ENCODE measurements around the gene TTC32.
"Not testable (repeated sequence)": the region's sequence is repeated elsewhere in the genome, so short reads cannot be mapped to it uniquely, and the experiment has no call there.

Gene TTC32

DNA sequence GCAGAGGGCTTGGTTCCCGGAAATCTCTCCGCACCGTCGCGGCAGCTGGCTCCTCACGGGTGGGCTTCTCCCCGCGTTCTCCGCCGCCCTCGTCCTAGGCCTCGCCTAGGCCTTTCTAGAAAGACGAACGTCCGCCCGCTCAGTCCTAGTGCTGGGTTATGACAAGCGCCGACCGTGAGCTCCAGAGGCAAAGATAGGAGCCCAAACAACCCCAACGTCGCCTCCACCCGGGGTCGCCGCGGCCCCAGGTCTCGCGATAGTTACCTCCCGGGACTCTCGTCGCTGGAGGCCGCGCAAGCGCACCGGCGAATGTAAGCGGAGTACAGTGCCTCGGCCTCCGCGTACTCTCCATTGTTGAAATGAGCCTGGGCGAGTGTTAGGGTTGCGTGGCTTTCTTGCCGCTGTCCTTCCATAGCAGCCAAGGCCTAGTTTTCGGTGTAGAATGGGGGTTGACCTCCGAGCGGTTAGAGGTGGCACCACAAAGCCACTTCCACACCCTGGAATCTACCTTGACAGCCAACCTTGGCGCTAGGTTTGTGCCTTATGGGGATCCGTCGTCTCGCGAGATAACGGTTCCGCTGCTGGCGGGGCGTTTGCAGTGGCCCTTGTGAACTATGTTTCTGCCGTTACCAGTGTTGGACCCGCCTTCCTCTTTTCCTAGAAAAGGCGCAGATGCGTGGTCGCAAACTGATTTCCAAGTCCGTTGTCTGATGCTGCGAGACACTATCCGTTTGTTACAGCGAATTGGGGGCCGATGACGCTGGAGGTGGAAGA is at the start of gene TTC32:
TTC32 (minus strand) TSS at position 542 of the 774 bp plus-strand sequence; CDS start at position 413, 129 bp downstream.
- DNase-seq: peak; percentile 98 to 100 (median 99)

DNA sequence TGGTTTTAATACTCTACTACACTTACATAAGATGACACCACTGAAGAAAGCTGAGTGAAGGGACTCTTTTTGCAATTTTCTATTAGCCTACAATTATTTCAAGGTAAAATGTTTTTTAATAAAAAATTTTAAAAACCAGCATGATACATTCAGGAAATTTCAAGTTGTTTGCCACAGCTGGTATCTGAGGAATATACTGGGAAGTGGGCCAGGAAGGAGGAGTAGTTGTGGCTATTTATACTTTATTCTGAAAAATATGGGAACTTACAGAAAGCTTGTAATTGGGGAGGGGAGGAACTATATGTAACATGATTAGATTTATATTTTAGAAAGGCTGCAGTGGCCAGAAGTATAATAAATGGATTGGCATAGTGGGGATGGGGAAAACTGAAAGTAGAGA is 47.3 kb upstream of the TTC32 start:
- no peak for DNase-seq

DNA sequence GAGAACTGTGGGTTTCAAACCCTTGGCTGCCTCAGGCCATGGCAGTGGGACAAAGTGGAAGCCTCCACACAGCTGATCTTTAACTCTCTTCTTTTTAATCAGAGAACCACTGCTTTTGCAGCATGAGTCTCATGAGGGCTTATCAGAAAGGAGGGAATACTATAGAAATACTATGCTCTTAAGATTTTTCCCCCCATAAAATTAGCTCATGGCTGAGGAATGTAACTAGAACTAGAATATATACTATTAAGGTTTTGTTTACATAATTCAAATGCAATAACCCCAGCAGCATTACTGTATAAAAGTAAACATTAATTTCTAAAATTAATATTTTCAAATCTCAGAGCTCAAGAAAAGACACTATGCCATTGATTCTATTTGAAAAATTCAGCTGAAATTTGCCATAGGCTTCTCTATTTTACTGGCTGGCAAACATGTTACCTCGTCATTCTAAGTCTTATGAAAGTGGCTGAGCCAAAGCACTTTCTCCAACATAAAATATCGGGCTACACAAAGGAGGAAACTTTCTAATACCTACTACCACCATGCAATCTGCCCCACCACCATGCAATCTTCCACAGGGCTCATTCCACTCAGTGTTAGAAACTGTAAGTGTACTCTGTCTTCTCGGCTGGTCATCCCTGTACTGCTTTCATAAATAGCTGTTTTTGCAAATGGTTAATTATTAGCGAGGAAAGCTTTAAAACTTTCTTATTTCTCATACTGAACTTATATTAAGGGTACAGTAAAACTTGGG is 45.6 kb upstream of the TTC32 start:
- DNase-seq: no peak

DNA sequence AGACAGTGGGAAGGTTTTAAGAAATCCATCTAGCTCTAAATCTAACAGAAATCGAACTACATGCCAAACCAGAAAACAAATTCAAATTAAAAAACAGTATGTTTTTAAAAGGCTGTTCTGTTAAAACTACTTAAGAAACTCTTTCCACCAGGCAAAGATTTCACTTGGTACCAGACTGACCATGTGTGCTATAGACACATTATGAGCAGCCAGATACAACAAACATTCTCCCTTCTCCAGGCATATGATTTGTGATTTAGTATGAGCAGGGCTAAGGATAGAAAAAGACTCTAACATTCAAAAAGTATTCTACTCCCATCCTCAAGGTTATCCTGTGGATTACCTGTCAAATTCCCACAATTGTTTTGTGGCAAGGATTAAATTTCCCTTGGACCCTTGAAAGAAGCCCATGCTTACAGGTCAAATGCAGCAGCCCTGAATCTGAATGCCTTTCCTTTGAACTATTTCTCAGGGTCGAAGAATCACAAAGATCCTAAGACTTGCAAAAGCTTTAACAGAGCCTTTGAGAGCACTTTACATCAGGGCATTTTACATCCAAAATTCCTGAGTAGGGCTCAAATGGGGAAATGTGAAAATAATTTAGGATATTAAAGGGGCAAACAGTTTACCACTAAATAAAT is 42.5 kb upstream of the TTC32 start:
- no peak for DNase-seq

DNA sequence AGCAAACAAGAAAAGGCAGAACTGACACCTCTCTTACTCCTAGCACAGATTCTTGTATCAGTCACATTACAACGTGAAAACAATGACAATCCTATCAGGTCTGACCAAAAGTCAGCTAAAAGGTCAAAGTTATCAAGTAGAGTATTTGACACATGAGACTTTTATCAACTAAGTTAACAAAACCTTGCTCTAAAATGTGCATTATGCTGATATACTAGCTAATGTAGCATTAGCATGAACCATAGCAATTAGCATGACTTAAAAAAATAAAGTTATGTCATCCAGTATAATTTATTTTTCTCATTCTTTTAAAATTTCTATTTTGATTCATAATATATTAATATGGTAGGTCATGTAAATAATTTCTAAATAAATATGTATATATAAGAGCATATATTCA is 41.4 kb upstream of the TTC32 start:
- no peak for DNase-seq

DNA sequence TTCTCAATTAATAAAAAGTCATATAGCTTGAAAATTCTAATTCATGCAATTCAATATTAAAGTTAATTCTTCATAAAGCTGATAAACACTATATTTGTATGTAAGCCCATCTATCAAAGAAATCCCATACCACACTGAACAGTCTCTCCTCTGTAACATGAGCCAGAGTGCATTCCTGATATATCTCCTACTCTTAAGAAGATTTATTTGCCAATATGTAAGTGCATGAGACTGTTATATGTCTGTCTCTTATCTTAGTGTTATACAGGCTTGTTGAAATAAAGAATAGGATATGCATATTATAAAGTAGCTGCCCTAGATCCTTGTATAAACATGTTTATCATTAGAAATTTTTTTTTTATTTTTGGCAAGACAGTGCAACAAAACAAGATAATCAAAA is 40.4 kb upstream of the TTC32 start:
- no peak for DNase-seq

DNA sequence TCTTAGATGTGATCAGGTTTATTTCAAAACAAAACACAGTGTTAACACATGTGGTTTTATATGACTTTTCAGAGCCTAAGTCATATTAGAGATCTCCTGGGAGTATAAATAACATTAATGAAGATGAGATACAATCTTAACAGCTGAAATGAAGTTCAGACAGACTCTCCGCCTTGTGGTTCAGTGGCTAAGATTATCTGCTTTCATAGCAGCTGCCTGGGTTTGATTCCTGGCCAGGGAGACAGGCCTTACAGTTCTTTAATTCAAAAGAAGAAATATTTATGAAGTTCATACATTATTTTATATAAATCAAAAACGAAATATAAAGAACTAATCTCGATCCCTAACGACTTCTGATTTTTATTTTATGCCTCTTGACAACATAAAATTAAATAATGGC is 35.2 kb upstream of the TTC32 start:
- DNase-seq: no peak

DNA sequence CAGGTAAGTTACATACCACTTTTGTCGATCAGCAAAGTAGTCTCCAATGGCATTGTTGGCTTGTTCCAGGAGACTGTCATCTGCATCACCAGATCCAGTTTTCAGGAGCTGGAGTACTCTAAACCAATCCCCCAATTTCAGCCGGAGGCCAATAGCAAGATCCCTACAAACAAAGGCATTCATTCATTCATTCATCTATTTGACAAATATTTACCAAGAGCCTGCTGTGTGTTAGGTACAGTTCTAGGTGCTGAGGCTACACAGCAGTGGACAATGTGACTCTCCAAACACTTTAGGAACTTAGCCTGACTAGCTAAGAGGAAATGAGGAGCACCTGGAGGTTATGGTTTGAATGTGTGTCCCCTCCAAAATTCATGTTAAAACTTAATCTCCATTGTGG is 34.4 kb upstream of the TTC32 start:
- DNase-seq: no peak

DNA sequence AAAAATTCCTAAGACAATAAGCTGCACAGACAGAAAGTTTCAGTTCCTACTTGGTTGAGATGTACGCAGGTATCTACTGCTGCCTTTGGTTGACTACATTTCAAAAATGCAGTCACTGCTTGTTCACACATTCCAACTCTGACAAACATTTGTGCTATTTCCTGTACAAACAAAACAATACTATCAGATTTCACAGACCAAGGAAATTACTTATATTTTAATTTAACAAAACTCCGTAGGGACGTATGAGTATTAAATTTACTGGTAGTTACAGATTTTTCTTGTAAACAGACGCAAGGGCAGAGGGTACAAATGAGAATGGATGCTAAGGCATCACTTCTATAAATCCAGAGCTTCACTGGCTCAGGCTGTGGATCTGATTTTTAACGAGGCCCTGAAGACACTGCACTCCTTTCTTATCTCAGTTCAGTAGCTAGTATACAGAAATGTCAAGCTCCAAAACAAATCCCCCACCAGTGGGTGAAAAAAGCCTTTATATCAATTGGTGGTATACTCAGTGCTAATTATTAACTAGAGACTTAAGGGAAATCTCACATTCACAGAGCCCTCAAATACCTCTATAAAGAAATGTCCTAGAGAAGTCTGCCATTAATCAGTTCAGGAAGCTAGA is 31.7 kb upstream of the TTC32 start:
- no peak for DNase-seq

DNA sequence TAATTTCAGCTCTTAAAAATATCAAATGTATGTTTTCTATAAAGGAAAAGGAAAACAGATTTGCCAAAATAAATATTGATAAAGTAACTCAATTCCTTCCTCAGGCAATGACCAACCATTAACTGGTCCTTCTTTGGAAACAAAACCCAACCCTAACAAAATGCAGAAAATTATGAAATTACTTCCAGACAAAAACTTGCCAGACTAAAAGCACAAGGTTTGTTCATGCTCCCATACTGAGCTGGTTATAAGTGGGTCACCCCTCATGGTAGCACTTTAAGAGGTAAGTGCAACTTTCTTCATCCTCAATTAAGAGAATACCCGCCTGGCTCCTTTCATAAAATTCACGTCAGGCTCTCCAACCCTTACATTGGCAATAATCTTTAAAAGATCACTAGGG is 31.1 kb upstream of the TTC32 start:
- DNase-seq: no peak

DNA sequence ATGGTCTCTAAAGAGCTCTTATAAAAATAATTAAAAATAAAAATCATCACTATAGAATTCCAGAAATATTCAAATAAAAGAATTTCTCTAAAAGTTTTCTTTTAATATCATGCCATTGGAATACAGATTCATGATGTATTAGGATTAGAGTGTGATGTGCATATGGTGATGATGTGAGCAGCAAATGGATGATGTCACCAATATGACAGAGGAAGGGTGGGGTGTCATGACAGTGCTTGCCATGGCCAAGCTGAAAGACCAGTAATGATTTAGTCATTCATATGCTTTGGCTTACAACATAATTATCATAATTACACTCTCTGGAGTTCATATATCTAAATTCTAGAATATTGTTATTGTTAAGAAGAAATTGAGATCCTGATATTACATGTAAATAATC is 27.4 kb upstream of the TTC32 start:
- no peak for DNase-seq

DNA sequence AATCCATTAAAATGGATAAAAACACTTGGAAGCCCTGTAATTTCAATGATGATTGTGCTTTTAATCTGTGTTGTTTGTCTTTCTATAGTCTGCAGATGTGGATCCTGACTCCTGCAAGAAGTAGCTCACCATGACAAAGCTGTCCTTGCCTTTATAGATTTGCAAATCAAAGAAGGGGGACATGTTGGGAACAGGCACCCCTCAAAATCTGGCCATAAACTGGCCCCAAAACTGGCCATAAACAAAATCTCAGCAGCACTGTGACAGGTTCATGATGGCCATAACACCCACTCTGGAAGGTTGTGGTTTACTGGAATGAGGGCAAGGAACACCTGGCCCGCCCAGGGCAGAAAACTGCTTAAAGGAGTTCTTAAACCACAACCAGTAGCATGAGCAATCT is 26.0 kb upstream of the TTC32 start:
- not testable (repeated sequence) for DNase-seq

DNA sequence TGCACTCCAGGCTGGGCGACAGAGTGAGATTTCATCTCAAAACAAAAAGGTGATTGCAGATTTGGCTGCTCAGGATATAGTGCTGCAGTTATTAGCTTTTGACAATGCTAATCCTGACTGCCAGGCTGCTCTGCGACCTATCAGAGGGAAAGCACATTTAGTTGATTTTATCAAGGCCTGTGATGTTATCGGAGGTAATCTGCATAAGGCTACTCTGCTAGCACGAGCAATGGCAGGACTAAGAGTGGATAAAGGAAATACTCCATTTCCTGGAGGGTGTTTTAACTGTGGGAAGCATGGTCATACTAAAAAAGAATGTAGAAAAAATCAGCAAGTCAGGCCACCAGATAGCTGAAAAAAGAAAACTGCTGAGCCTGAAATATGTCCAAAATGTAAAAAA is 22.7 kb upstream of the TTC32 start:
- not testable (repeated sequence) for DNase-seq

DNA sequence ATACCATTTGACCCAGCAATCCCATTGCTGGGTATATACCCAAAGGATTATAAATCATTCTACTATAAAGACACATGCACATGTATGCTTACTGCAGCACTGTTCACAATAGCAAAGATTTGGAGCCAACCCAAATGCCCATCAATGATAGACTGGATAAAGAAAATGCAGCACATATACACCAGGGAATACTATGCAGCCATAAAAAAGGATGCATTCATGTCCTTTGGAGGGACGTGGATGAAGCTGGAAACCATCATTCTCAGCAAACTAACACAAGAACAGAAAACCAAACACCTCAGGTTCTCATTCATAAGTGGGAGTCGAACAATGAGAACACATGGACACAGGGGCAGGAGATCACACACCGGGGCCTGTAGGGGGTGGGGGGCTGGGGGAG is 20.4 kb upstream of the TTC32 start:
- DNase-seq: not testable (repeated sequence)

DNA sequence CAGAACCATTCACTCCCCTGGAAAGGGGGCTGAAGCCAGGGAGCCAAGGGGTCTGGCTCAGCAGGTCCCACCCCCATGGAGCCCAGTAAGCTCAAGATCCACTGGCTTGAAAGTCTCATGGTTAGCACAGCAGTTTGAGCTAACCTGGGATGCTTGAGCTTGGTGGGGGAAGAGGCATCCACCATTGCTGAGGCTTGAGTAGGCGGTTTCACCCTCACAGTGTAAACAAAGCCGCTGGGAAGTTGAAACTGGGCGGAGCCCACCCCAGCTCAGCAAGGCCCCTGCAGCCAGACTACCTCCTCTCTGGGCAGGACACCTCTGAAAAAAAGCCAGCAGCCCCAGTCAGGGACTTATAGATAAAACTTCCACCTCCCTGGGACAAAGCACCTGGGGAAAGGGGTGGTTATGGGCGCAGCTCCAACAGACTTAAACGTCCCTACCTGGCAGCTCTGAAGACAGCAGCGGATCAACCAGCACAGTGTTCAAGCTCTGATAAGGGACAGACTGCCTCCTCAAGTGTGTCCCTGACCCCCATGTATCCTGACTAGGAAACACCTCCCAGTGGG is 14.7 kb upstream of the TTC32 start:
- DNase-seq: no peak

DNA sequence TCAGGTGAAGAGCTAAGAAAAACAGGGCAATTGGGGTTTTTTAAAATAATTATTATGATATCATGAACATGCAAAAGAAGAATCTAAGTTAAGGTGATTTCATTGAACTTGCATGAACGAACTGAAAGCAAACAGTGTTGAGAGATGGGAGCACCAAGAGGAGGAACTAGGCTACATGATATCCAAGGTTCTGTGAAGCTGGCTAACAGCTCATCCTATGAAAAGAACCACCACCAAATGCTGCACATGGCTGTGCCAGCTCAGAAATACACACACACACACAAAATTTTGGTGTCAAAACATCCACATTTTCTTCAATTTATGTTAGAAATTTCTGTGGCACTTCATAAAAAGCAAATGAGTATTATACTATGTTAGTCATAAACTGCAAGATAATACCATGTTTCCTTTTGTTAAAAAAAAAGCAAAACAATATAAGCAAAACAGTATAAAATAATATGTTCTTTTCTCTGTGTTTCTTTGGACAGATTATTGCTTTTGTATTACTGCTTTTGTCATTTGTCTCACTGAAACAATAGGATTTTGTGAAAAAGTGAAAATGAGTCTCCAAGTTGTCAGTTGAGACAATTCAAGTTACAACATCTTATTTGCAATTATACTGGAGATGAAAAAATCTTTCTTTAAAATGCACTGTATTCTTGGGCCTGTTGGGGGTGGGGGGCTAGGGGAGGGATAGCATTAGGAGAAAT is 12.6 kb upstream of the TTC32 start:
- DNase-seq: no peak

DNA sequence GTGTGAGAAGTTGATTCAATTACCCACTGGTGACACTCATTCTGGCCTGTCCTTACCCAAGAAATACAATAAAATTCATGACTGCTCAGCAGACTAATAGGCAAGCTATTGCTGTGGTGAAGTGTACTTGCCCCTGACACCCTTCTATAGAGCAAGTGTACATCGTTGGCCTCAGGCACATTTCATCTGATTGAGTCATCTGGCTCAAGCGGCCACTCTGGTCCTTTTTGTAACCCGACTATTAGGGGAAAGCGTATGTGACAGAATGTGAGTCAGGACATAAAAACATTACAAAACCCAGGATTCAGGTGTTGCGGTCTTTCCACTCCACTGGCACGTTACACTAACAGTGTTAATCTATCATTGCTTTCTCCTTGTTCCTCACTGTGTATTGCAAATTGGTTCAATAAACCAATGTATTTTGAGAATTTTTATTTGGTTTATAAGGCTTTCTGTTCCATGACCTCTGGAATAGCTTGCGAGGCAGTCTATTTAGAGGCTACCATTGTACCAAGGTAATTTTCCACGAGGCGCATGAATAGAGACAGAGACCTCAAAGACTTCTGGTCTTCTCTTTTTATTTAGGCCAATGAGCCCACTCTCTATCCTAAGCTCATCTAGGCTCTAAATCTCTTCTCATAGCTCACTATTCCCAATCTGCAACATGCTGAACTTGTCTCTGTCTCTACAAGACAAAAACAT is 10.2 kb upstream of the TTC32 start:
- no peak for DNase-seq

DNA sequence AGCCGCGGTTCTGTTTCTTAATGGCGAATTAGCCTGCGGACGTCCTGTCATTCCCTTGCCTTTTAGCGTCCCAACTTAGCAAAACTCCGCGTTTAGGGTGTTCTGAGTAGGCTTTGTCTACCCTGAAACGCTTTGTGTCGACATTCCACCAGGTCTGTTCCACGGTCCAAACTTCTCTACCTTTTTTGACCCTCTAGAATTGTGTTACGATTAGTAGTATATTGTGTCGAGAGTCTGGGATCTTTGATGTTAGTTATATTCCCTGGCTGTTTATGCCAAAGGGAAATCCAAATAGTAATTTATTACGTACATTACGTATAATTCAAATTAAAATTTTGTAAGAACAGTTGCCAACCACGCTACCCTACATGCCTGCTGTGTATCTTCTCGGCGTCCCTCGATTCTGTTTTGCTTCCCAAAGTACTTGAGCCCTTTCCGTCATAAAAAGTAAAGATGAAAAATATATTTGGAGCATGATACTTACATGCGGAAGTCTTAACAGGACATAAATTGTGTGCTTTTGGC is 495 bp upstream of the TTC32 start:
- DNase-seq: peak in 2 of 3 experiments; percentile 62 to 79

DNA sequence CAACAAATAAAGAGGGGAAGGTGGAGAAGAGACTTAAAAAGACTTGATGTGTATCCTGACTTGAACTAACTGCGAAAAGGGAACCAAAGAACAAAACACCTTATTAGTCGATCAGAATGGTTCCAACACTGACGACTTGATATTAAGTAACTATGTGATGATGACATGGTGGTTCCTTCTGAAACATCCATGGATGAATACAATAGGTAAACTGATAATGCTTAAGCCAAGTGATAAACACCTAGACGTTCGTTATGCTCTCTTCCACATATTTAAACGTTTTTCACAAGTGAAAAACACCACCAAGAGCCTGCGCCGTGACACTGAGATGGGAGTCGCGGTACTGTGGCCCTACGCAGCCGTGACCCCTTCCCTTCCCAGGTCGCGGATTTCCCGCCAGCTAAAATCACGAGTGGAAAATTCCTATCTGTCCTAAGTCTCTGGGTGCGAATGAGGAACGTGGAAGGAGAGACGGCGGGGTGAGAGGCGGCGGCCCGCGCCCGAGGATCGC is 797 bp downstream of the TTC32 start:
- peak in 2 of 3 experiments; percentile 57 to 81 for DNase-seq

DNA sequence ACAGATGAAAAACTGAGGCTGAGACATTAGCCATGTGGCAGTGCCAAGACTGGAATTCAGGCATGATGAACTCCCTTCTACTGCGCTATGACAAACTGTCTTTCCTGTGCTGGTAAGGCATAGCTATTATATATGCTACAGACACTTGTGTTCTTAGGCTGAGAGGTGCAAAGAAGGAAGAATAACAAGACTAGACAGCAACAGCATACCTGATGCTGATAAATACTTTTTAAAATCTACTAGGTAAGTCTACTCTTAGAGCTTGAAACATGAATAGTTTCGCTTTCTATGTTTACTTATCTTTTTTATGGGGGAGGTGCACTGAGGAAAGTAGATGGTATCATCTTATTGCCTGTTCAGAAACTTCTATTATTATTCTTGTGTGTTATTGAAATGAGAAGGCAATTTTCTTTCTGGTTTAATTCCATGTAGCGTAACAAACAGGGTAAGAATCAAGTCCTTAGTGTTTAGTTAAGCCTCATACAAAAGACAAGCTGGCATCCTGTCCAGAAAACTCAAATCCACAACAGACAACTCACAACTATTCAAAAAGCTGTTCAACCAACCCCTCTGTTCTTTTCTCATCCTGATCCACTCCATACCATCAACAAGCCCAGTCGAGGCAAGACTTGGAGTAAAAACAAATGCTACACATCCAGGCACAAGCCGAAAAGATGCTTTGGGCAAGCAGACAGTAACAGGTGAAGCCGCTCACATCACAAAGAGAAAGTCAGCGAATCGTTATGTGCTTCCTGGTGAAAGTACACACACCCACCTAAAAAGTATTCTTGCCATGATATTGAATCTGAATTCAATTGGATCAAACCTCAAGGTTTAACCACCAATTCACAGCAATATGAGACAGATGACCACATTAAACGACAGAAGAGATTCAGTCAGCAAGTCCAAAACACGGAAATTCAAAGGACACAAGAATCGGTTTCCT is 1.5 kb downstream of the TTC32 start:
- peak; percentile 30 to 66 (median 50) for DNase-seq

All from NCI-H1417 (cell line).